PC-9 (cell line): Measurements from ENCODE around the gene C5. TPM values are rescaled to one million over a fixed set of nuclear protein-coding genes. Genes with fewer than 3 reads are reported as not detected.
A peak's percentile ranks its signal among the peaks of the same experiment; 100 is the strongest.

Source experiments
- BruUV-seq: library from RNA; stranded (reverse); fragments of 400-500 nt; replicated peaks from 2 replicates; lab custom pipeline; 2021; lab: Mats Ljungman, UMichigan
- CTCF ChIA-PET: fragments of 300-600 bp; sonication (Branson Sonifier 250); formaldehyde crosslinking; loops from one replicate; lab custom pipeline; 2022; ENCODE audit warnings: antibody characterized with exemption; lab: Charles Lee
- POLR2A ChIA-PET: fragments of 300-600 bp; sonication (Branson Sonifier 250); formaldehyde crosslinking; loops from one replicate; lab custom pipeline; 2022; ENCODE audit warnings: antibody characterized with exemption; ENCODE audit not compliant: unreplicated experiment; lab: Charles Lee
- DNase-seq, 2 experiments: peaks; one replicate each; pipeline versions ENCODE4 v3.0.0 to v3.0.0-alpha.2; 2015 to 2022; ENCODE audit warnings: mixed read lengths in 1 of 2
- H2AFZ ChIP-seq: fragments of 200-600 bp; sonication (generic); 2 replicates; pipeline ENCODE4 v1.8.1; 2017; ENCODE audit warnings: antibody characterized with exemption
- H3F3A ChIP-seq: fragments of 200-600 bp; sonication (generic); 2 replicates; pipeline ENCODE4 v1.8.1; 2017; ENCODE audit warnings: antibody characterized with exemption, mild to moderate bottlenecking, low read depth; ENCODE audit not compliant: insufficient read depth
- H3K27ac ChIP-seq: fragments of 200-600 bp; sonication (generic); 2 replicates; pipeline ENCODE4 v1.6.1; 2016; ENCODE audit warnings: mixed run types
- H3K27me3 ChIP-seq: fragments of 200-600 bp; sonication (generic); 2 replicates; pipeline ENCODE4 v1.6.1; 2016; ENCODE audit warnings: low read depth, mixed run types; ENCODE audit not compliant: insufficient read depth
- H3K36me3 ChIP-seq: fragments of 200-600 bp; sonication (generic); 2 replicates; pipeline ENCODE4 v1.6.1; 2016; ENCODE audit warnings: low read depth, mixed run types
- H3K4me1 ChIP-seq: fragments of 200-600 bp; sonication (generic); replicated peaks from 2 replicates; pipeline ENCODE4 v1.6.1; 2016; ENCODE audit warnings: mixed run types; ENCODE audit not compliant: insufficient read depth
- H3K4me2 ChIP-seq: fragments of 200-600 bp; sonication (generic); 2 replicates; pipeline ENCODE4 v1.6.1; 2017; ENCODE audit warnings: mixed run types
- H3K4me3 ChIP-seq: fragments of 200-600 bp; sonication (generic); 2 replicates; pipeline ENCODE4 v1.6.1; 2016; ENCODE audit warnings: mixed run types
- H3K79me2 ChIP-seq: fragments of 200-600 bp; sonication (generic); 2 replicates; pipeline ENCODE4 v1.6.1; 2017; ENCODE audit warnings: low read depth, mixed run types
- H3K9me2 ChIP-seq: fragments of 200-600 bp; sonication (generic); 2 replicates; pipeline ENCODE4 v1.8.1; 2017; ENCODE audit warnings: mild to moderate bottlenecking; ENCODE audit not compliant: insufficient read depth
- H3K9me3 ChIP-seq: fragments of 200-600 bp; sonication (generic); 2 replicates; pipeline ENCODE4 v1.8.1; 2016; ENCODE audit warnings: low read depth; ENCODE audit not compliant: insufficient read depth
- H4K20me1 ChIP-seq: fragments of 200-600 bp; sonication (generic); 2 replicates; pipeline ENCODE4 v1.8.1; 2017; ENCODE audit not compliant: insufficient read depth
- EZH2 ChIP-seq: fragments of 200-600 bp; sonication (generic); IDR thresholded peaks from 2 replicates; pipeline ENCODE4 v1.8.0; 2017; ENCODE audit warnings: antibody characterized with exemption, low read depth
- intact Hi-C: fragments of 100-400 bp; cut with micrococcal nuclease; formaldehyde crosslinking; loops from one replicate; pipeline ENCODE4 v1.10.0; 2022; ENCODE audit not compliant: unreplicated experiment
- total RNA-seq: library from RNA; stranded (reverse); gene quantifications from 2 replicates; pipeline ENCODE4 v1.2.3, GENCODE V29; 2021
- TF ChIP-seq, protein P1 (sequence below): fragments of 200-600 bp; sonication (generic); conservative IDR thresholded peaks from 2 replicates; pipeline ENCODE4 v1.6.1; 2017; ENCODE audit warnings: mixed run types, antibody characterized with exemption, mild to moderate bottlenecking, moderate library complexity

The C5 gene
- total RNA-seq, 1 experiment from 2014 or later: 11.5 TPM

DNA sequence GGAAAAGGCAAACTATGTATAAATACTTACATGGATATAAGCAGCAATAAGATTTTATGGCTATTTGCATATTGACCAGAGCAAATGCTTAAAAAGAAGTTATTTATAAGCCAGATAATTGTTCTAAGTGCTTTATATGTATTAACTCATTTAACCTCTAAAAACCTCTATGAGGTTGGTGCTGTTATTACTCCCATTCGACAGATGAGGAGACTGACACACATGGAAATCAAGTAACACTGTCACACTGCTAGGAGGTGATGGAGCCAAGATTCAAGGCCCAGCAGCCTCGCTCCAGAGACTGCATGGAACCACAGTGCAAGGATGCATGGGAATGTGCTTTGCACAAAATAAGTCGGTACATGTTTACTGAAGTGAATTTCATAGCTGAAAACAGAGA, 53.7 kb downstream of the C5 start:
- intact Hi-C loops: no loop called here
- no TSS peak for BruUV-seq
- POLR2A ChIA-PET: no interaction called here

DNA sequence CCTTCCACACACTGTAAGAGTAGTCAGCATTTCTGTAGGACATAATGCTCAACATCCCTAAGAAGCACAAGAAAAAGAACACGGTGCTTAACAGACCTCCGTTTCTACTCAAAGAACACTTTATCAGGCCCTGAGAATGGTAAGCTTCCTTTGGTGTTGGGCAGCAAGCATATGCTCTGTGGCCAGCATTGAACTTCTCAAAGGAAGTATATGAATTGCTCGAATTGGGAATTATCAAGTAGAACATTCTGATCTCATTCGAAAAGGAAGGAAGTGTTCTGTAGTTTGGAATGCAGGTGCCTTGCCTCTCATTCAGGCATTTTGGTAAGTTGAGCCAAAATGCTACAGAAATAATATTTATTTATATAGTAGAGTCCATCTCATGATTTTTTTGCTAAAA, 61.0 kb downstream of the C5 start:
- no peak for DNase-seq
- Histone ChIP-seq H4K20me1 (no peaks in the 10 kb centered on the region), H3K36me3 (no peaks in the 10 kb centered on the region), H3K9me2 (no peaks in the 10 kb centered on the region), H3K27ac (no peak overlapping the region), H3F3A (no peaks in the 10 kb centered on the region), H2AFZ (no peak overlapping the region), H3K4me2 (no peak overlapping the region), H3K9me3 (no peaks in the 10 kb centered on the region), H3K79me2 (no peaks in the 10 kb centered on the region), H3K27me3 (no peaks in the 10 kb centered on the region), H3K4me1 (no peaks in the 10 kb centered on the region), H3K4me3 (no peak overlapping the region)
- intact Hi-C loops: no loop called here
- no TSS peak for BruUV-seq
- TF ChIP-seq, protein P1, sequence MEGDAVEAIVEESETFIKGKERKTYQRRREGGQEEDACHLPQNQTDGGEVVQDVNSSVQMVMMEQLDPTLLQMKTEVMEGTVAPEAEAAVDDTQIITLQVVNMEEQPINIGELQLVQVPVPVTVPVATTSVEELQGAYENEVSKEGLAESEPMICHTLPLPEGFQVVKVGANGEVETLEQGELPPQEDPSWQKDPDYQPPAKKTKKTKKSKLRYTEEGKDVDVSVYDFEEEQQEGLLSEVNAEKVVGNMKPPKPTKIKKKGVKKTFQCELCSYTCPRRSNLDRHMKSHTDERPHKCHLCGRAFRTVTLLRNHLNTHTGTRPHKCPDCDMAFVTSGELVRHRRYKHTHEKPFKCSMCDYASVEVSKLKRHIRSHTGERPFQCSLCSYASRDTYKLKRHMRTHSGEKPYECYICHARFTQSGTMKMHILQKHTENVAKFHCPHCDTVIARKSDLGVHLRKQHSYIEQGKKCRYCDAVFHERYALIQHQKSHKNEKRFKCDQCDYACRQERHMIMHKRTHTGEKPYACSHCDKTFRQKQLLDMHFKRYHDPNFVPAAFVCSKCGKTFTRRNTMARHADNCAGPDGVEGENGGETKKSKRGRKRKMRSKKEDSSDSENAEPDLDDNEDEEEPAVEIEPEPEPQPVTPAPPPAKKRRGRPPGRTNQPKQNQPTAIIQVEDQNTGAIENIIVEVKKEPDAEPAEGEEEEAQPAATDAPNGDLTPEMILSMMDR: no peak
- TF ChIP-seq EZH2: no peak
- ChIA-PET POLR2A (no interaction called here), CTCF (no interaction called here)

More for the DNA sequence above, 53.7 kb downstream of the C5 start:
- DNase-seq: no peak
- Histone ChIP-seq H3K4me3 (no peak overlapping the region), H3K9me3 (no peaks in the 10 kb centered on the region), H4K20me1 (no peaks in the 10 kb centered on the region), H3K4me1 (no peaks in the 10 kb centered on the region), H3K27ac (no peak overlapping the region), H3K9me2 (no peaks in the 10 kb centered on the region), H3K36me3 (no peaks in the 10 kb centered on the region), H2AFZ (no peak overlapping the region), H3F3A (no peaks in the 10 kb centered on the region), H3K27me3 (no peaks in the 10 kb centered on the region), H3K4me2 (no peak overlapping the region), H3K79me2 (no peaks in the 10 kb centered on the region)
- CTCF ChIA-PET: no interaction called here
- TF ChIP-seq EZH2: no peak
- TF ChIP-seq, protein P1: no peak

DNA sequence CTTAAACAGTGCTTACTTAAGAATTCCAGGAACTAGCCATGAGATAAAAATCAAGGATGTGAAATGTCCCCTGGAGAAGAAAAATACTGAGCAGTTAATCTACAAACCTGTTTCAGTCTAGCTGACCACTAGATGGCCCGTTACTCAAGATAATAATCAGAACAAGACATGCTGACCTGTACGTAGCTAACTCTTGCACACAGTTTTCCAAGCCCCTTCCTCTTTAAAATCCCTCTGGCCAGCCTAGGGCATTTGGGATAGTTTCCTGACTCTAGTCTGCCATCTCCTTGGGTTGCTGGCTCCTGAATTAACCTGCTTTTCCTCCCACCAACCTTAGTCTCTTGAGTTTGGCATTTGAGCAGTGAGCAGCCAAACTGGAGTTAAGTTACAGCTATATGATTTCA, 64.3 kb downstream of the C5 start:
- H3K4me2 ChIP-seq: no peak overlapping the region
- no peaks in the 10 kb centered on the region for H3K9me2 ChIP-seq
- H3K36me3 ChIP-seq: no peaks in the 10 kb centered on the region
- no peaks in the 10 kb centered on the region for H3K27me3 ChIP-seq
- peak; percentile 17 to 57 for DNase-seq
- TF ChIP-seq, protein P1: peak; percentile 70
- no peak for TF ChIP-seq EZH2
- H3F3A ChIP-seq: no peaks in the 10 kb centered on the region
- ChIA-PET POLR2A (no interaction called here), CTCF (interaction anchor here (0.5 to 1.3 kb wide), 7 partner anchors 74 to 1366 kb away, joined by 3 to 20 read pairs (median 5); no protein-coding TSS in a partner anchor)
- no peaks in the 10 kb centered on the region for H3K9me3 ChIP-seq
- H3K4me1 ChIP-seq: no peaks in the 10 kb centered on the region
- H4K20me1 ChIP-seq: no peaks in the 10 kb centered on the region
- H3K79me2 ChIP-seq: no peaks in the 10 kb centered on the region
- no peak overlapping the region for H2AFZ ChIP-seq
- H3K4me3 ChIP-seq: no peak overlapping the region
- no peak overlapping the region for H3K27ac ChIP-seq
- intact Hi-C loops: loop anchor here (1.0 to 2.0 kb wide), 2 partner anchors 75 to 414 kb away; no protein-coding TSS in a partner anchor
- BruUV-seq: no TSS peak
